ENCODE measurements around the gene LRTM2.

DNA sequence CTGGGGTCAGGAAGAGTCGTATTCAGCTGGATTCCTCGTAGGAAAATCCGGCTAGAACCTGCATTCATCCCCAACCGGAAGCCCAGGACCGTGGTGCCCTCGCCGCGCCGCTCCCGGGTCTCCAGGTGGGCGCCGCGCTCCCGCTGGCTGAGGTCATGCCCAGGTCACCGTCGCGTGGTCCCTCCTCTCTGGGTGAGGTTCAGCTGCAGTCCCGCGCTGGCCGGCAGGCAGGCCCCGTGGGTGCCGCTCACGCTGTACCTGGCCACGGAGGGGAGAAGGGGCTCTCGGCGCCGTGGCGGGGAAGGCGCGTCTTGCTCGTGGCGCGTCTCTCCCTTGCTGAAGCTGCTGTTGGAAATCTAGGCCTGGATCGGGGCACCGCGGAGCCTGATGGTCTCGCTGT, 44.5 kb downstream of the LRTM2 start:
- TF ChIP-seq POLR2A (IDR thresholded peaks at IDR 0.05), result no peak
- TF ChIP-seq, protein P1, sequence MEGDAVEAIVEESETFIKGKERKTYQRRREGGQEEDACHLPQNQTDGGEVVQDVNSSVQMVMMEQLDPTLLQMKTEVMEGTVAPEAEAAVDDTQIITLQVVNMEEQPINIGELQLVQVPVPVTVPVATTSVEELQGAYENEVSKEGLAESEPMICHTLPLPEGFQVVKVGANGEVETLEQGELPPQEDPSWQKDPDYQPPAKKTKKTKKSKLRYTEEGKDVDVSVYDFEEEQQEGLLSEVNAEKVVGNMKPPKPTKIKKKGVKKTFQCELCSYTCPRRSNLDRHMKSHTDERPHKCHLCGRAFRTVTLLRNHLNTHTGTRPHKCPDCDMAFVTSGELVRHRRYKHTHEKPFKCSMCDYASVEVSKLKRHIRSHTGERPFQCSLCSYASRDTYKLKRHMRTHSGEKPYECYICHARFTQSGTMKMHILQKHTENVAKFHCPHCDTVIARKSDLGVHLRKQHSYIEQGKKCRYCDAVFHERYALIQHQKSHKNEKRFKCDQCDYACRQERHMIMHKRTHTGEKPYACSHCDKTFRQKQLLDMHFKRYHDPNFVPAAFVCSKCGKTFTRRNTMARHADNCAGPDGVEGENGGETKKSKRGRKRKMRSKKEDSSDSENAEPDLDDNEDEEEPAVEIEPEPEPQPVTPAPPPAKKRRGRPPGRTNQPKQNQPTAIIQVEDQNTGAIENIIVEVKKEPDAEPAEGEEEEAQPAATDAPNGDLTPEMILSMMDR (IDR thresholded peaks at IDR 0.05), result no peak
